PC-9 (cell line): ENCODE data around the gene ZDHHC16. TPM values are rescaled to one million over a fixed set of nuclear protein-coding genes. Genes with fewer than 3 reads are reported as not detected.

Experiments used
- BruUV-seq: library from RNA; stranded (reverse); fragments of 400-500 nt; replicated peaks from 2 replicates; lab custom pipeline; 2021; lab: Mats Ljungman, UMichigan
- CTCF ChIA-PET: fragments of 300-600 bp; sonication (Branson Sonifier 250); formaldehyde crosslinking; loops from one replicate; lab custom pipeline; 2022; ENCODE audit warnings: antibody characterized with exemption; lab: Charles Lee
- POLR2A ChIA-PET: fragments of 300-600 bp; sonication (Branson Sonifier 250); formaldehyde crosslinking; loops from one replicate; lab custom pipeline; 2022; ENCODE audit warnings: antibody characterized with exemption; ENCODE audit not compliant: unreplicated experiment; lab: Charles Lee
- DNase-seq, 2 experiments: peaks; one replicate each; pipeline versions ENCODE4 v3.0.0 to v3.0.0-alpha.2; 2015 to 2022; ENCODE audit warnings: mixed read lengths in 1 of 2
- H2AFZ ChIP-seq: fragments of 200-600 bp; sonication (generic); 2 replicates; pipeline ENCODE4 v1.8.1; 2017; ENCODE audit warnings: antibody characterized with exemption
- H3F3A ChIP-seq: fragments of 200-600 bp; sonication (generic); 2 replicates; pipeline ENCODE4 v1.8.1; 2017; ENCODE audit warnings: antibody characterized with exemption, mild to moderate bottlenecking, low read depth; ENCODE audit not compliant: insufficient read depth
- H3K27ac ChIP-seq: fragments of 200-600 bp; sonication (generic); 2 replicates; pipeline ENCODE4 v1.6.1; 2016; ENCODE audit warnings: mixed run types
- H3K27me3 ChIP-seq: fragments of 200-600 bp; sonication (generic); 2 replicates; pipeline ENCODE4 v1.6.1; 2016; ENCODE audit warnings: low read depth, mixed run types; ENCODE audit not compliant: insufficient read depth
- H3K36me3 ChIP-seq: fragments of 200-600 bp; sonication (generic); 2 replicates; pipeline ENCODE4 v1.6.1; 2016; ENCODE audit warnings: low read depth, mixed run types
- H3K4me1 ChIP-seq: fragments of 200-600 bp; sonication (generic); replicated peaks from 2 replicates; pipeline ENCODE4 v1.6.1; 2016; ENCODE audit warnings: mixed run types; ENCODE audit not compliant: insufficient read depth
- H3K4me2 ChIP-seq: fragments of 200-600 bp; sonication (generic); 2 replicates; pipeline ENCODE4 v1.6.1; 2017; ENCODE audit warnings: mixed run types
- H3K4me3 ChIP-seq: fragments of 200-600 bp; sonication (generic); 2 replicates; pipeline ENCODE4 v1.6.1; 2016; ENCODE audit warnings: mixed run types
- H3K79me2 ChIP-seq: fragments of 200-600 bp; sonication (generic); 2 replicates; pipeline ENCODE4 v1.6.1; 2017; ENCODE audit warnings: low read depth, mixed run types
- H3K9me2 ChIP-seq: fragments of 200-600 bp; sonication (generic); 2 replicates; pipeline ENCODE4 v1.8.1; 2017; ENCODE audit warnings: mild to moderate bottlenecking; ENCODE audit not compliant: insufficient read depth
- H3K9me3 ChIP-seq: fragments of 200-600 bp; sonication (generic); 2 replicates; pipeline ENCODE4 v1.8.1; 2016; ENCODE audit warnings: low read depth; ENCODE audit not compliant: insufficient read depth
- H4K20me1 ChIP-seq: fragments of 200-600 bp; sonication (generic); 2 replicates; pipeline ENCODE4 v1.8.1; 2017; ENCODE audit not compliant: insufficient read depth
- EZH2 ChIP-seq: fragments of 200-600 bp; sonication (generic); IDR thresholded peaks from 2 replicates; pipeline ENCODE4 v1.8.0; 2017; ENCODE audit warnings: antibody characterized with exemption, low read depth
- intact Hi-C: fragments of 100-400 bp; cut with micrococcal nuclease; formaldehyde crosslinking; loops from one replicate; pipeline ENCODE4 v1.10.0; 2022; ENCODE audit not compliant: unreplicated experiment
- total RNA-seq: library from RNA; stranded (reverse); gene quantifications from 2 replicates; pipeline ENCODE4 v1.2.3, GENCODE V29; 2021
- TF ChIP-seq, protein P1 (sequence below): fragments of 200-600 bp; sonication (generic); conservative IDR thresholded peaks from 2 replicates; pipeline ENCODE4 v1.6.1; 2017; ENCODE audit warnings: mixed run types, antibody characterized with exemption, mild to moderate bottlenecking, moderate library complexity

ZDHHC16 gene
- total RNA-seq, 1 experiment from 2014 or later = 29.6 TPM

DNA sequence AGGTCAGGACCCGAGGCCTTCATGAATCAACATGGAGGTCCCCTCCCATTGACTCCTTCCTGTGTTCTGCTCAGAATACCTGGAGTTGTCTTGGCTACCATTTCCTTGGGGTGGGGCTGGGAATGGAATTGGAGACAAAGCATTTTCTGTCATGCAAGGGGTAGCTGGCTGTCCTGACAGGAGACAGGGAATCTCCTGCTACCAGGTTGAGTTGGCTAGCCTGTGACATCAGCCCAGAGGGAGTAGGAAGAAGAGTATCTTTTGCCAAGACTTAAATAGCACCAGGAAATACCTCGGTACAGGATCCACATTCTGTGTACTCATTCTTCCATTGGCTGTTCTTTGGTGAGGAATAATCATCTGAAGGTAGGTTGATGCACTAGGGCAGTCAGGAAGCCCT is 4.9 kb downstream of the ZDHHC16 start:
- peaks cover 7% of the 10 kb centered on the region; the same call in 1 of the 2 replicates for H3F3A ChIP-seq
- no TSS peak for BruUV-seq
- no peaks in the 10 kb centered on the region for H3K36me3 ChIP-seq
- H3K4me1 ChIP-seq = peaks cover 22% of the 10 kb centered on the region
- POLR2A ChIA-PET = no interaction called here
- no peaks in the 10 kb centered on the region for H4K20me1 ChIP-seq
- H3K79me2 ChIP-seq = peaks cover 34% of the 10 kb centered on the region
- no peaks in the 10 kb centered on the region for H3K27me3 ChIP-seq
- H3K4me2 ChIP-seq = no peak overlapping the region
- H3K9me3 ChIP-seq = no peaks in the 10 kb centered on the region
- no peak overlapping the region for H3K4me3 ChIP-seq
- CTCF ChIA-PET = no interaction called here
- H3K9me2 ChIP-seq = no peaks in the 10 kb centered on the region
- TF ChIP-seq EZH2 = no peak
- TF ChIP-seq, protein P1, sequence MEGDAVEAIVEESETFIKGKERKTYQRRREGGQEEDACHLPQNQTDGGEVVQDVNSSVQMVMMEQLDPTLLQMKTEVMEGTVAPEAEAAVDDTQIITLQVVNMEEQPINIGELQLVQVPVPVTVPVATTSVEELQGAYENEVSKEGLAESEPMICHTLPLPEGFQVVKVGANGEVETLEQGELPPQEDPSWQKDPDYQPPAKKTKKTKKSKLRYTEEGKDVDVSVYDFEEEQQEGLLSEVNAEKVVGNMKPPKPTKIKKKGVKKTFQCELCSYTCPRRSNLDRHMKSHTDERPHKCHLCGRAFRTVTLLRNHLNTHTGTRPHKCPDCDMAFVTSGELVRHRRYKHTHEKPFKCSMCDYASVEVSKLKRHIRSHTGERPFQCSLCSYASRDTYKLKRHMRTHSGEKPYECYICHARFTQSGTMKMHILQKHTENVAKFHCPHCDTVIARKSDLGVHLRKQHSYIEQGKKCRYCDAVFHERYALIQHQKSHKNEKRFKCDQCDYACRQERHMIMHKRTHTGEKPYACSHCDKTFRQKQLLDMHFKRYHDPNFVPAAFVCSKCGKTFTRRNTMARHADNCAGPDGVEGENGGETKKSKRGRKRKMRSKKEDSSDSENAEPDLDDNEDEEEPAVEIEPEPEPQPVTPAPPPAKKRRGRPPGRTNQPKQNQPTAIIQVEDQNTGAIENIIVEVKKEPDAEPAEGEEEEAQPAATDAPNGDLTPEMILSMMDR = no peak
- no peak overlapping the region for H2AFZ ChIP-seq
- intact Hi-C loops = no loop called here
- no peak overlapping the region for H3K27ac ChIP-seq
- no peak for DNase-seq

DNA sequence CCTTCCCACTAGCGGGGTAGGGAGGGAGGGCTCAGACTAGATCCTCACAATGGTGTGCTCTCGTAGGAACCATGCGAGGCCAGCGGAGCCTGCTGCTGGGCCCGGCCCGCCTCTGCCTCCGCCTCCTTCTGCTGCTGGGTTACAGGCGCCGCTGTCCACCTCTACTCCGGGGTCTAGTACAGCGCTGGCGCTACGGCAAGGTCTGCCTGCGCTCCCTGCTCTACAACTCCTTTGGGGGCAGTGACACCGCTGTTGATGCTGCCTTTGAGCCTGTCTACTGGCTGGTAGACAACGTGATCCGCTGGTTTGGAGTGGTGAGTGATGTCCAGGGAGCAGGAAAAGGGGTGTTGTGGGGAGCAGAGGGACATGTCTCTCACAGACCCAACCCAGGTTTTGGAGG is 5.6 kb downstream of the ZDHHC16 start:
- H3K4me1 ChIP-seq = peaks cover 22% of the 10 kb centered on the region
- intact Hi-C loops = no loop called here
- no peak for TF ChIP-seq EZH2
- TF ChIP-seq, protein P1 = no peak
- H3K4me2 ChIP-seq = no peak overlapping the region
- H2AFZ ChIP-seq = no peak overlapping the region
- no peaks in the 10 kb centered on the region for H3K9me2 ChIP-seq
- no peak overlapping the region for H3K27ac ChIP-seq
- H3F3A ChIP-seq = peaks cover 7% of the 10 kb centered on the region; the same call in 1 of the 2 replicates
- H3K9me3 ChIP-seq = no peaks in the 10 kb centered on the region
- no peak for DNase-seq
- ChIA-PET CTCF (no interaction called here), POLR2A (no interaction called here)
- BruUV-seq = no TSS peak
- no peak overlapping the region for H3K4me3 ChIP-seq
- no peaks in the 10 kb centered on the region for H3K36me3 ChIP-seq
- peaks cover 34% of the 10 kb centered on the region for H3K79me2 ChIP-seq
- no peaks in the 10 kb centered on the region for H3K27me3 ChIP-seq
- no peaks in the 10 kb centered on the region for H4K20me1 ChIP-seq

DNA sequence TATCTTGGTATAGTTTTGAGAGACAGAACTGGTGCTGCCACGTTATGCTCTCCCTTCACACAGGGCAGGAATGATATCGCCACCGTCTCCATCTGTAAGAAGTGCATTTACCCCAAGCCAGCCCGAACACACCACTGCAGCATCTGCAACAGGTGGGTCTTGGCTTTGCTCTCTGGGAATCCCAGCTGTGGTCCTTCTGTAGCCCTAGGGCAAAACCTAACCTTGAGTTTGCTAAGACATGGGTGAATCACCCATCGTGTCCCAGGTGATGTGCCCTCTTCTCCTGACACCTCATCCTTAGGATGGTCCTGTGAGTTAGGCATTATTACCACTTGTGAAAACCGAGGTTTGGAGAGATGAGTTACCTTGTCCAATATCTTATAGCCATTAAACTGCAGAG is 6.4 kb downstream of the ZDHHC16 start:
- no peak for TF ChIP-seq EZH2
- TF ChIP-seq, protein P1 = no peak
- Histone ChIP-seq H3K36me3 (no peaks in the 10 kb centered on the region), H3K27me3 (no peaks in the 10 kb centered on the region), H2AFZ (no peak overlapping the region), H3K4me1 (peaks cover 16% of the 10 kb centered on the region; the same call in 1 of the 2 replicates), H3K9me3 (no peaks in the 10 kb centered on the region), H3K4me2 (no peak overlapping the region), H3K9me2 (no peaks in the 10 kb centered on the region), H3K4me3 (no peak overlapping the region), H3K79me2 (peaks cover 27% of the 10 kb centered on the region), H3F3A (peaks cover 7% of the 10 kb centered on the region; the same call in 1 of the 2 replicates), H4K20me1 (no peaks in the 10 kb centered on the region), H3K27ac (no peak overlapping the region)
- intact Hi-C loops = no loop called here
- ChIA-PET POLR2A (no interaction called here), CTCF (no interaction called here)
- no TSS peak for BruUV-seq
- DNase-seq = no peak
